H9 (cell line): Measurements from ENCODE around the gene SLCO4A1. TPM values are rescaled to one million over a fixed set of nuclear protein-coding genes. Genes with fewer than 3 reads are reported as not detected.

Experiments
- DNase-seq: peaks from one replicate; pipeline ENCODE4 v3.0.0-alpha.2; 2017
- H2AFZ ChIP-seq: one replicate; pipeline ENCODE4 v1.6.1; 2013; ENCODE audit warnings: mild to moderate bottlenecking, low read length, control low read depth, moderate library complexity
- H2AK5ac ChIP-seq: 2 replicates; pipeline ENCODE4 v1.6.1; 2013; ENCODE audit warnings: low read length, control low read depth, mixed read lengths; ENCODE audit not compliant: insufficient read length
- H2BK120ac ChIP-seq: one replicate; pipeline ENCODE4 v1.6.1; 2013; ENCODE audit warnings: low read depth, mild to moderate bottlenecking, low read length, control low read depth, inconsistent platforms; ENCODE audit not compliant: poor library complexity, severe bottlenecking
- H2BK12ac ChIP-seq: 2 replicates; pipeline ENCODE4 v1.6.1; 2013; ENCODE audit warnings: low read length, control low read depth, mixed read lengths, low read depth; ENCODE audit not compliant: insufficient read length
- H2BK15ac ChIP-seq: 2 replicates; pipeline ENCODE4 v1.6.1; 2013; ENCODE audit warnings: low read depth, low read length, control low read depth
- H2BK20ac ChIP-seq: one replicate; pipeline ENCODE4 v1.6.1; 2013; ENCODE audit warnings: low read depth, mild to moderate bottlenecking, low read length, control low read depth, inconsistent platforms; ENCODE audit not compliant: poor library complexity, severe bottlenecking
- H2BK5ac ChIP-seq: 2 replicates; pipeline ENCODE4 v1.6.1; 2013; ENCODE audit warnings: low read length, control low read depth, mixed read lengths; ENCODE audit not compliant: insufficient read length
- H3K14ac ChIP-seq: 2 replicates; pipeline ENCODE4 v1.6.1; 2013; ENCODE audit warnings: low read length, control low read depth; ENCODE audit not compliant: insufficient read depth
- H3K18ac ChIP-seq: 2 replicates; pipeline ENCODE4 v1.6.1; 2013; ENCODE audit warnings: low read depth, mild to moderate bottlenecking, mixed read lengths, low read length, control low read depth; ENCODE audit not compliant: insufficient read length
- H3K23ac ChIP-seq: 2 replicates; pipeline ENCODE4 v1.6.1; 2013; ENCODE audit warnings: low read length, control low read depth, mixed read lengths, low read depth; ENCODE audit not compliant: insufficient read length
- H3K23me2 ChIP-seq: 2 replicates; pipeline ENCODE4 v1.6.1; 2013; ENCODE audit warnings: low read depth, mild to moderate bottlenecking, mixed read lengths, low read length, control low read depth; ENCODE audit not compliant: insufficient read length, poor library complexity, severe bottlenecking
- H3K27ac ChIP-seq: 2 replicates; pipeline ENCODE4 v1.5.1; 2013; ENCODE audit warnings: low read length, control low read depth, mixed read lengths, low read depth; ENCODE audit not compliant: insufficient read length
- H3K27me3 ChIP-seq: 2 replicates; pipeline ENCODE4 v1.6.1; 2013; ENCODE audit warnings: low read length, control low read depth, inconsistent platforms; ENCODE audit not compliant: insufficient read depth
- H3K4ac ChIP-seq: 2 replicates; pipeline ENCODE4 v1.6.1; 2013; ENCODE audit warnings: low read depth, mild to moderate bottlenecking, control low read depth, inconsistent platforms, low read length, moderate library complexity
- H3K4me1 ChIP-seq: 2 replicates; pipeline ENCODE4 v1.6.1; 2013; ENCODE audit warnings: low read length, control low read depth, inconsistent platforms; ENCODE audit not compliant: insufficient read depth
- H3K4me2 ChIP-seq: 2 replicates; pipeline ENCODE4 v1.6.1; 2013; ENCODE audit warnings: low read length, control low read depth, mixed read lengths; ENCODE audit not compliant: insufficient read length, insufficient read depth
- H3K56ac ChIP-seq: 2 replicates; pipeline ENCODE4 v1.6.1; 2013; ENCODE audit warnings: low read depth, mild to moderate bottlenecking, mixed read lengths, low read length, control low read depth; ENCODE audit not compliant: insufficient read length
- H3K79me1 ChIP-seq: 2 replicates; pipeline ENCODE4 v1.6.1; 2013; ENCODE audit warnings: low read depth, mild to moderate bottlenecking, moderate library complexity, low read length, control low read depth, inconsistent platforms; ENCODE audit not compliant: insufficient read depth, poor library complexity, severe bottlenecking
- H3K79me2 ChIP-seq: 2 replicates; pipeline ENCODE4 v1.6.1; 2013; ENCODE audit warnings: low read length, control low read depth, inconsistent platforms; ENCODE audit not compliant: insufficient read depth
- H3K9ac ChIP-seq: 2 replicates; pipeline ENCODE4 v1.6.1; 2013; ENCODE audit warnings: low read length, control low read depth, mixed read lengths; ENCODE audit not compliant: insufficient read length; ENCODE audit errors: extremely low read depth
- H3K9me3 ChIP-seq: one replicate; pipeline ENCODE4 v1.6.1; 2013; ENCODE audit warnings: low read depth, low read length, inconsistent platforms; ENCODE audit not compliant: control insufficient read depth
- H3T11ph ChIP-seq: one replicate; pipeline ENCODE4 v1.6.1; 2013; ENCODE audit warnings: mild to moderate bottlenecking, low read length, control low read depth, inconsistent platforms
- H4K20me1 ChIP-seq: one replicate; pipeline ENCODE4 v1.6.1; 2013; ENCODE audit not compliant: control insufficient read depth, insufficient read length, insufficient read depth
- H4K5ac ChIP-seq: 2 replicates; pipeline ENCODE4 v1.6.1; 2013; ENCODE audit warnings: low read depth, mild to moderate bottlenecking, mixed read lengths, low read length, control low read depth; ENCODE audit not compliant: insufficient read length
- H4K8ac ChIP-seq: replicated peaks from 2 replicates; pipeline ENCODE4 v1.6.1; 2013; ENCODE audit warnings: low read length, control low read depth, mixed read lengths, low read depth; ENCODE audit not compliant: insufficient read length
- H4K91ac ChIP-seq: 2 replicates; pipeline ENCODE4 v1.6.1; 2013; ENCODE audit warnings: low read depth, mild to moderate bottlenecking, moderate library complexity, mixed read lengths, low read length, control low read depth; ENCODE audit not compliant: insufficient read length
- H3K27ac Mint-ChIP-seq, 3 experiments: 2 replicates in 2 of 3; 3 replicates in 1 of 3; pipeline ENCODE4 v1.8.0; 2020 to 2021; ENCODE audit warnings: mixed read lengths in 3 of 3, mild to moderate bottlenecking in 1 of 3, moderate library complexity in 1 of 3
- H3K27me3 Mint-ChIP-seq: 2 replicates; pipeline ENCODE4 v1.8.0; 2021; ENCODE audit warnings: low read depth, mild to moderate bottlenecking, moderate library complexity, mixed read lengths
- H3K36me3 Mint-ChIP-seq, 3 experiments: 2 replicates in 2 of 3; 3 replicates in 1 of 3; pipeline ENCODE4 v1.8.0; 2020 to 2021; ENCODE audit warnings: low read depth in 3 of 3, mixed read lengths in 3 of 3; ENCODE audit not compliant: insufficient read depth in 1 of 3
- H3K4me1 Mint-ChIP-seq, 2 experiments: 2 replicates each; pipeline ENCODE4 v1.8.0; 2020; ENCODE audit warnings: mixed read lengths in 2 of 2
- H3K4me3 Mint-ChIP-seq, 2 experiments: 2 replicates in 1 of 2; 3 replicates in 1 of 2; pipeline ENCODE4 v1.8.0; 2020 to 2021; ENCODE audit warnings: mild to moderate bottlenecking in 2 of 2, mixed read lengths in 2 of 2, moderate library complexity in 1 of 2
- H3K9me3 Mint-ChIP-seq, 2 experiments: 2 replicates in 1 of 2; 3 replicates in 1 of 2; pipeline ENCODE4 v1.8.0; 2020; ENCODE audit warnings: mild to moderate bottlenecking in 2 of 2, mixed read lengths in 2 of 2, moderate library complexity in 1 of 2
- WGBS: extraction: QIAGEN DNeasy Blood & Tissue Kit; methylation state at CpG from one replicate; pipeline ENCODE4 v1.1.7; 2013; ENCODE audit warnings: missing lambda C conversion rate, low lambda C conversion rate, mixed read lengths; ENCODE audit not compliant: insufficient read length; ENCODE audit errors: extremely low coverage; 5-methylcytosine and 5-hydroxymethylcytosine counted together
- total RNA-seq: library from RNA; stranded (reverse); gene quantifications from 2 replicates; pipeline ENCODE4 v1.2.1, GENCODE V29; 2021
- TF ChIP-seq, protein P1 (sequence below): fragments of 200-600 bp; sonication (generic); conservative IDR thresholded peaks from 3 replicates; pipeline ENCODE4 v1.8.0; 2021; ENCODE audit warnings: antibody characterized with exemption, mild to moderate bottlenecking

SLCO4A1 gene
- total RNA-seq, 1 experiment from 2014 or later = 9.4 TPM

- H3K36me3 Mint-ChIP-seq = no peaks in the 10 kb centered on the region
- H3K4me2 ChIP-seq = no peak overlapping the region
- no peak overlapping the region for H4K8ac ChIP-seq
- peaks cover 12% of the 10 kb centered on the region; the same call in 1 of the 2 replicates for H3K27me3 ChIP-seq
- TF ChIP-seq, protein P1, sequence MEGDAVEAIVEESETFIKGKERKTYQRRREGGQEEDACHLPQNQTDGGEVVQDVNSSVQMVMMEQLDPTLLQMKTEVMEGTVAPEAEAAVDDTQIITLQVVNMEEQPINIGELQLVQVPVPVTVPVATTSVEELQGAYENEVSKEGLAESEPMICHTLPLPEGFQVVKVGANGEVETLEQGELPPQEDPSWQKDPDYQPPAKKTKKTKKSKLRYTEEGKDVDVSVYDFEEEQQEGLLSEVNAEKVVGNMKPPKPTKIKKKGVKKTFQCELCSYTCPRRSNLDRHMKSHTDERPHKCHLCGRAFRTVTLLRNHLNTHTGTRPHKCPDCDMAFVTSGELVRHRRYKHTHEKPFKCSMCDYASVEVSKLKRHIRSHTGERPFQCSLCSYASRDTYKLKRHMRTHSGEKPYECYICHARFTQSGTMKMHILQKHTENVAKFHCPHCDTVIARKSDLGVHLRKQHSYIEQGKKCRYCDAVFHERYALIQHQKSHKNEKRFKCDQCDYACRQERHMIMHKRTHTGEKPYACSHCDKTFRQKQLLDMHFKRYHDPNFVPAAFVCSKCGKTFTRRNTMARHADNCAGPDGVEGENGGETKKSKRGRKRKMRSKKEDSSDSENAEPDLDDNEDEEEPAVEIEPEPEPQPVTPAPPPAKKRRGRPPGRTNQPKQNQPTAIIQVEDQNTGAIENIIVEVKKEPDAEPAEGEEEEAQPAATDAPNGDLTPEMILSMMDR = no peak
- peaks cover 5 to 16% of the 10 kb centered on the region in 2 experiments for H3K4me1 Mint-ChIP-seq
- H2BK120ac ChIP-seq = no peak overlapping the region
- peaks cover 0 to 2% of the 10 kb centered on the region in 2 experiments; a peak in 1 of 5 replicates for H3K9me3 Mint-ChIP-seq
- H2BK15ac ChIP-seq = no peak overlapping the region
- no peak overlapping the region for H4K91ac ChIP-seq
- no peak overlapping the region for H3T11ph ChIP-seq
- H3K4me1 ChIP-seq = no peaks in the 10 kb centered on the region
- no CpG with 5 or more reads among the region's 23 CpGs for WGBS
- no peaks in the 10 kb centered on the region for H3K79me2 ChIP-seq
- H3K56ac ChIP-seq = no peak overlapping the region
- no peak overlapping the region for H3K23ac ChIP-seq
- no peak overlapping the region for H3K4me3 Mint-ChIP-seq
- no peak overlapping the region for H3K14ac ChIP-seq
- no peak overlapping the region for H2BK12ac ChIP-seq
- H3K27ac ChIP-seq = no peak overlapping the region
- H3K9me3 ChIP-seq = no peaks in the 10 kb centered on the region
- H3K23me2 ChIP-seq = peaks cover 15% of the 10 kb centered on the region
- no peaks in the 10 kb centered on the region for H3K79me1 ChIP-seq
- no peak for DNase-seq
- no peak overlapping the region for H3K9ac ChIP-seq
- H3K18ac ChIP-seq = no peak overlapping the region
- no peak overlapping the region for H3K4ac ChIP-seq
- no peak overlapping the region for H3K27ac Mint-ChIP-seq
- no peak overlapping the region for H2BK5ac ChIP-seq
- H4K5ac ChIP-seq = no peak overlapping the region
- peaks cover 87% of the 10 kb centered on the region for H3K27me3 Mint-ChIP-seq
- H2BK20ac ChIP-seq = no peak overlapping the region
- H4K20me1 ChIP-seq = peaks cover 6% of the 10 kb centered on the region
- no peak overlapping the region for H2AFZ ChIP-seq
- H2AK5ac ChIP-seq = no peak overlapping the region
Measured at GRCh38 chr20:62711703-62712101, 69.4 kb downstream of the SLCO4A1 start.
